ENCODE results near the gene SUN1.

DNA sequence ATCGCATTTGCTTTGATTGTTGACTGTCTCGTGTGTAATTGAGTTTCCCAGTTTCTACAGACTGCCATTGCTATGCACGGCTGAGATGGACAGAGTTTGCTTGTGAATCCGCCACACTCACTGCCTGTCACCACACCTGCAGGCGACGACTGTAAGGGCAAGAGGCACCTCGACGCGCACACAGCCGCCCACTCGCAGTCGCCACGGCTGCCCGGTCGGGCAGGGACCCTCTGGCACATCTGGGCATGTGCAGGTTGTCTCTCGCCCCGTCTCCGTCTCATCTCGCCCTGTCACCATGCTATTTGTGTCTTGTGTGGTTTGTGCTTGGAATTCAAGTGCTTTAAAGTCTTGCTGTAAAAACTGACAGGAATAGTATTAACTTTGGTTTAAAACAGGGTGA is 17.5 kb downstream of the SUN1 start:
- TF ChIP-seq POLR2A (IDR thresholded peaks at IDR 0.05), result no peak
- TF ChIP-seq, protein P1, sequence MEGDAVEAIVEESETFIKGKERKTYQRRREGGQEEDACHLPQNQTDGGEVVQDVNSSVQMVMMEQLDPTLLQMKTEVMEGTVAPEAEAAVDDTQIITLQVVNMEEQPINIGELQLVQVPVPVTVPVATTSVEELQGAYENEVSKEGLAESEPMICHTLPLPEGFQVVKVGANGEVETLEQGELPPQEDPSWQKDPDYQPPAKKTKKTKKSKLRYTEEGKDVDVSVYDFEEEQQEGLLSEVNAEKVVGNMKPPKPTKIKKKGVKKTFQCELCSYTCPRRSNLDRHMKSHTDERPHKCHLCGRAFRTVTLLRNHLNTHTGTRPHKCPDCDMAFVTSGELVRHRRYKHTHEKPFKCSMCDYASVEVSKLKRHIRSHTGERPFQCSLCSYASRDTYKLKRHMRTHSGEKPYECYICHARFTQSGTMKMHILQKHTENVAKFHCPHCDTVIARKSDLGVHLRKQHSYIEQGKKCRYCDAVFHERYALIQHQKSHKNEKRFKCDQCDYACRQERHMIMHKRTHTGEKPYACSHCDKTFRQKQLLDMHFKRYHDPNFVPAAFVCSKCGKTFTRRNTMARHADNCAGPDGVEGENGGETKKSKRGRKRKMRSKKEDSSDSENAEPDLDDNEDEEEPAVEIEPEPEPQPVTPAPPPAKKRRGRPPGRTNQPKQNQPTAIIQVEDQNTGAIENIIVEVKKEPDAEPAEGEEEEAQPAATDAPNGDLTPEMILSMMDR (IDR thresholded peaks at IDR 0.05), result no peak

Measured in suprapubic skin (tissue), 3 donors.